Dedifferentiated amniotic fluid mesenchymal stem cell (primary cell): ENCODE data around the gene CTXN3.

Source experiments
- DNase-seq: peaks from one replicate; pipeline ENCODE4 v3.0.0-alpha.2; 2016; ENCODE audit errors: extremely low spot score

Gene CTXN3

DNA sequence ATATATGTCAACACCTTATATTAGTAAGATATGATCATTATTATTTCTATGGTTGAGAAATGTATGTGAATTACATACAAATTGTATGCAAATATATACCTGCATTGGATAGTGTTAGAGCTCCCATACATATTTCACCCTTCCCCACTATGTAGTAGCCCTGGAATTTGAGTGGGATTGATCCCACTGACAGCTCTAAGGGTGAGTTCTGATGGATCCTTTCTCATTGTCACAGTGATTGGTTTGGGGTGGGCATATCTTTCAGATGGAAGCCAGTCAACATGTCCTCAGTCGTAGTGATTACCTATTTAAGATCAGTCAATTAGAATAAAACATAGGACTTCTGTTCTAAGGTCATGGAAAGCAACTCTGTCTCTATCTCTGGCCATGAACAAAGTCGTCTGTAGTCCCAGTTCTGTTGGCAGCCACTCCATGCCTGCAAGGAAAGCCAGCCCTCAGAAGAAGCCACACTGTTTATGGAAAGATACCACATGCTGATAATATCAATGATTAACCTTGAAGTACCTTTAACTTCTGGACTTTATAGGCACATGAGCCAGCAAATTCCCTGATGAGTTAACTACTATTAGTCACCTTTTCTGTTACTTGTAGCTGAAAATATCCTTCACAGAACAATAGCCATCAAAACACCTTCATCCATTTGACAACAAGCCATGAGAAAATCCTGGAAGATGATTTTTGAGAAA lies 49.2 kb downstream of the CTXN3 start:
- no peak for DNase-seq

DNA sequence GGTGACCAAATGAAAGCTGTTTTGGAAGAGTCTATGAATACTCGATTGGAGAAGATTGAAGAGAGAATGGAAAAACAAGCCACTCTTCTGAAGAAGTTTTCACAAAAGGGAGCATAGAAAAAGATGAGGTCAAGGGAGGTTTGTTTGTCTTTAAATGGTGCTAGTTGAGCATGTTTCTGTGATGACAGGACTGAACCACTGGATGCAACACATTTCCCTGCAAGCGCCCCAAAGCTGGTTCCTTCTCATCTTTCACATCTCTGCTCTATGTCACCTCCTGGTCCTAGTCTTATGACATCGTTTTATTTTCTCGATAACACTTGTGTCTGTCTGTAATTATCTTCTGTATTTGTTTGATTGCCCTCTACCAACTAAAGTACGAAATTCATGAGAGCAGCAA lies 50.5 kb downstream of the CTXN3 start:
- DNase-seq = no peak

DNA sequence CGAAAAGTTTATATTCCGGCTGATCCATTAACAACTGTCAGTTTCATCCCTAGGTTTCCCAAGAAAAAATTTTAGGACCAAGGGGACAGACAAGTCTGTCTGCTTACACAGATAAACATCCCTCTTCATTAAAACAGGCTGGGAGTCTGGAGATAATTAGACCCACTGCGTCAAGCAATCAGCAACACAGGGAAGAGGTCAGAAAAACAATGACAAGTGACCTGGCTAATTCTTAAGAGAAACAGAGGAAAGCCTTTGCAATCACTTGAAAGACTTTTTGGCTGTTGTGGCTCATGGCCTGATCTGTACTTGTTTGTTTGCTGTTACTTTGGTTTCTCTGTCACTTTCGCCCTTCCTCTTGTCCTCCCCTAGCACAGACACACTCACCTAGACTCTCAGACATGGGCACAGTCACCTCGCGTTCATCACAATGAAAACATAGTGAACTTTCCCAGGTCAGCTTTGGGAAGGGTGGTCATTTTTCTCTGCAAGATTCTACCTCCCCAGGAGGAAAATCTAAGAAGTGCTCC lies 51.4 kb downstream of the CTXN3 start:
- DNase-seq = no peak

DNA sequence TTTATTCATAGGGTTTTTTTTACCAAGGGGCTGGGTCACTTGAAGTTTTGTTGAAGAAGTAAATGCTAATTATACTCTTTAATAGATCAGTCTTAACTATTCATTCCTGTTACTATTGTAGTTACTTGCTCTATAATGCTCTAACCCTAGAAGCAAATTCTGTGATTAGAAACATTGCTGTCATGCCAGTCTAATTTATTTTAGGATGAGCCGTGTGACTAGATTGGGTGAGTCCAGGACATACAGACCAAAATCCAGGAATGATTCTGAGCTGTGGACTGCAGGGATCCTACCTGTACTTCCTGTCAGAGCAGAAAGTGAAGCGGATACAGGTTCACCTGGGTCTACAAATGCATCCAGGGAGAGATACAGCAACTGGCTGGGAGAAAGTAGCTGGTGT lies 53.6 kb downstream of the CTXN3 start:
- DNase-seq = no peak

DNA sequence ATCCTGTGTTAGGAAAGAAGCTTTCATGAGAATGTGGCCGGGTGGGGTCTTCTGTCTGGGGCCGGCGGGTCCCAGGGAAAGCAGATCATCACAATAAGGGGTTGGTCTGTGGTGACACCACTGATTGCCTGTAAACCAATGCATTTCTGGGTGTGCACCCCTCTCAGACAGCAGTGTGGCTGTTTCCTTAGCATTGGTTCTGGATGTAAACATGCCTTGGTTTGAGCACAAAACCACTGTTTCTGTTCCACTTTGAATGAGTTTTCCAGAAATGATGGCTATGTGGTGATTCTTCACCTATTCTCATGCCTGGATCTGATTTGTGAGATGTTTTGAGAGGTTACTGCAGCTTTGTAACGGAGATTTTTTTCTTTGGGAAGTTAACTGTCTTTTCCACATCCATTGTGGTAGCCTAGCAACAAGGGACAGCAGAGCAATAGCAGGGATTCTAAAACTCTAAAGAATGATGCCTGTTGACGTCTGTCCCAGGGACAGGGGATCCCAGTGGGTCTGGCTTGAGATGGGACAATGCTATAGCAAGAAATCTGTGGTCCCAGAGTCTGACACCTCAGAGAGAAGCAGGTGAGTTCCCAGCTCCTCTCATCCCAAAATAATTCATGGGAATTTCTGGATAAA lies 54.2 kb downstream of the CTXN3 start, which contains the start of gene CCDC192:
CCDC192 (plus strand) TSS at position 466 of the 636 bp plus-strand sequence; CDS start at position 521, 55 bp downstream.
- no peak for DNase-seq

DNA sequence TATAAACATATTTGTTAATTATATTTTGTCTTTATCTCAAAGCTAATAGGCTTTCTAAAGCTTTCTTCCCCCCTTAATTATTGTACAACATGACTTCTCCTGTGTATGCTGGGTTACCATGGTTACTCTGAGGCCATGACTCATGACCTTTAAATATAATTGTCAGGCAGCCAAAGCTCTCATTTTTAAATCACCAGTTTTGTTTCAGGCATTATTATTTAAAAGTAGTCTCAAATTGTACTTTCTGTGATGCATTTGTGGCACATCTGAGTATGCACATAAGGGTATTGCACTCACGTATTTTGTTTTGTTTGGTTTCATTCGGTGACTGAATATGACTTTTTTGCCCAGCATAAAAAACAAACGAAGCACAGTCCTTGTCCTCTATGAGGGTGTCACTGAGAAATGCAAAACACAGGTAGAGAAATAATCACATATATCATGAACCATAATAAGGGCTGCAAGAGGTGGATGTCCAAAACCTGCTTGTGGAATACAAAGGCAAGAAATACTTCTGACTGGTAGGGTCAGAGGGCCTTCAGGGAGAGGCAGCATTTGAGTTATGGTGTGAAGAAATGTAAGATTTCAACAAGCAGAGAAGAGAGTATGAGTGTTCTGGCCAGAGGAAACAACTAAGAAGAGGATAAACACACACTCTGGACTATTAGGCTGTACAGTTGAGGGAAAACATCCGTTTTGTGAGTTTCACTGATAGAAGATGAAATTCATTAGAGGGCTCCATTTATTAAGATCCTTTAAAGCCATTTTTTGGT lies 56.4 kb downstream of the CTXN3 start:
- peak; percentile 39 for DNase-seq

DNA sequence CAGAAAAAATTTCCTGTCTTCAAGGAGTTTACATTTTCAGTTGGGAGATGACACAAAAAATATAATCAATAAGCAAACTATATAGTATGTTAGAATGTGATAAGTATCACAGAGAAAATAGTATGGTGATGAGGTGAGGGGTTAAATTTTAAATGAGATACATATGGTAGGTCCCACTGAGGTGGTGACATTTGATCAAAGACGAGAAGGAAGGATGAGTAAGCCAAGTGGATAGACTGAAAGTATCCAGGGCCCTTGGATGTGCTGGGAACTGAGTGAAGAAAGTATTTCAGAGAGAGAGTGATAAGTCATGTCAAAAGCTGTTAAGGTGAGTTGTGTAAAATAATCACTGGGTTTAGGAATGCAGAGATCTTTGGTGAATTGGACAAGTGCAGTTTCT lies 57.8 kb downstream of the CTXN3 start:
- DNase-seq = no peak

DNA sequence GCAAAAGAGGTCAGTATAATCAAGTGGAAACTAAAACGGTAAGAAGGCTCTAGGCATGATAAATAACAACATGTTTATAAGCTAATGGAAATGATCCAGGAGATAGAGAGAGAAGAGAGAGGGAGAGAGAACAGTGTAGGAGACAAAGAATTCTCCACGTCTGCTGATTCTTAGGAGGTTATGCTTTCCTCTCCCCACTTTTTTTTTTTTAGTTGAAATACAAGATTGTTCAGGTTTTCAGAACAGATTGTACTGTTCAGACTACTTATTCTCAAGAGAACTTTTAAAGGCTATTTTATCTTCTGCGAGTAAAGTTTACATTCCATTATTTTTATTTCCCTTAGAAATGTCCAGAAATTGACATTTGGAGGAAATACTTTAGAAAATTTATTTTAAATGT lies 58.3 kb downstream of the CTXN3 start:
- DNase-seq = no peak
